Endothelial cell of umbilical vein (primary cell): ENCODE measurements around the gene RARRES2. TPM values are rescaled to one million over a fixed set of nuclear protein-coding genes. Genes with fewer than 3 reads are reported as not detected.

Experiments used
- BruUV-seq: library from RNA; stranded (reverse); fragments of 400-500 nt; replicated peaks from 2 replicates; lab custom pipeline; 2021; lab: Mats Ljungman, UMichigan
- CTCF ChIA-PET: fragments of 300-600, 350-600 bp; sonication (Branson Sonifier 250); formaldehyde crosslinking; loops from one replicate; lab custom pipeline; 2021; ENCODE audit warnings: antibody characterized with exemption, inconsistent platforms; lab: Charles Lee
- POLR2A ChIA-PET: fragments of 300-600, 350-600 bp; sonication (Branson Sonifier 250); formaldehyde crosslinking; loops from one replicate; lab custom pipeline; 2021; ENCODE audit warnings: antibody characterized with exemption, inconsistent platforms; lab: Charles Lee
- DNase-seq: peaks from one replicate; pipeline ENCODE4 v3.0.0-alpha.2; 2011; ENCODE audit warnings: low read depth, low spot score
- FAIRE-seq: peaks from 2 replicates; lab custom pipeline; 2011; peaks lifted over from hg19 to GRCh38; lab: Jason Lieb, UNC
- H2AFZ ChIP-seq: 2 replicates; pipeline ENCODE4 v1.6.0; 2012; ENCODE audit warnings: low read depth, low read length, control low read depth, inconsistent platforms
- H3K27ac ChIP-seq: 2 replicates; pipeline ENCODE4 v1.5.1; 2011; ENCODE audit warnings: low read depth, mild to moderate bottlenecking, control low read depth, low read length, moderate library complexity; ENCODE audit not compliant: insufficient read depth
- H3K27me3 ChIP-seq, 2 experiments: 2 replicates each; pipeline versions ENCODE4 v1.6.0 to v1.6.1; 2011; ENCODE audit warnings: low read length in 2 of 2, mixed read lengths in 1 of 2; ENCODE audit not compliant: control insufficient read depth in 2 of 2, insufficient read depth in 2 of 2
- H3K36me3 ChIP-seq, 2 experiments: 2 replicates in 1 of 2; 3 replicates in 1 of 2; pipeline ENCODE4 v1.5.1; 2011; ENCODE audit warnings: low read length in 2 of 2, mild to moderate bottlenecking in 1 of 2, moderate library complexity in 1 of 2; ENCODE audit not compliant: control insufficient read depth in 2 of 2, insufficient read depth in 2 of 2; ENCODE audit errors: extremely low read depth in 1 of 2
- H3K4me1 ChIP-seq: 3 replicates; pipeline ENCODE4 v1.5.1; 2011; ENCODE audit warnings: mild to moderate bottlenecking, low read length; ENCODE audit not compliant: control insufficient read depth, insufficient read depth; ENCODE audit errors: extremely low read depth
- H3K4me2 ChIP-seq: 2 replicates; pipeline ENCODE4 v1.6.1; 2011; ENCODE audit warnings: low read length, control low read depth, mixed read lengths; ENCODE audit not compliant: insufficient read depth
- H3K4me3 ChIP-seq, 3 experiments: fragments of 200-600 bp in 1 of 3; sonication (generic), shearing (Covaris generic) in 1 of 3; replicated peaks in 1 of 3; 2 replicates each; pipeline ENCODE4 v1.5.1; 2011 to 2016; ENCODE audit warnings: control low read depth in 3 of 3, low read length in 3 of 3, mild to moderate bottlenecking in 2 of 3, inconsistent platforms in 1 of 3, low read depth in 1 of 3, moderate library complexity in 1 of 3; ENCODE audit not compliant: insufficient read depth in 1 of 3
- H3K79me2 ChIP-seq: 2 replicates; pipeline ENCODE4 v1.6.0; 2012; ENCODE audit warnings: low read length, inconsistent platforms; ENCODE audit not compliant: control insufficient read depth, insufficient read depth
- H3K9ac ChIP-seq: replicated peaks from 2 replicates; pipeline ENCODE3; 2011; ENCODE audit warnings: low read length, control low read depth; ENCODE audit not compliant: insufficient read depth; ENCODE audit errors: extremely low read depth
- H3K9me1 ChIP-seq: replicated peaks from 3 replicates; pipeline ENCODE4 v1.6.0; 2011; ENCODE audit warnings: mild to moderate bottlenecking, low read length; ENCODE audit not compliant: control insufficient read depth, insufficient read depth; ENCODE audit errors: extremely low read depth
- H3K9me3 ChIP-seq: replicated peaks from 2 replicates; pipeline ENCODE4 v1.5.1; 2012; ENCODE audit warnings: low read length, inconsistent platforms; ENCODE audit not compliant: control insufficient read depth, insufficient read depth
- H4K20me1 ChIP-seq: replicated peaks from 2 replicates; pipeline ENCODE3; 2011; ENCODE audit warnings: mild to moderate bottlenecking, low read length; ENCODE audit not compliant: control insufficient read depth, insufficient read depth; ENCODE audit errors: extremely low read depth
- EZH2 ChIP-seq: IDR thresholded peaks from 2 replicates; pipeline ENCODE4 v1.6.1; 2012; ENCODE audit warnings: borderline replicate concordance, low read depth, mild to moderate bottlenecking, moderate library complexity, low read length, inconsistent platforms; ENCODE audit not compliant: severe bottlenecking
- GATA2 ChIP-seq: IDR thresholded peaks from 2 replicates; pipeline ENCODE4 v1.7.0; 2011; ENCODE audit warnings: low read depth, mild to moderate bottlenecking, moderate library complexity, mixed read lengths, low read length; ENCODE audit not compliant: insufficient read length, insufficient read depth
- JUN ChIP-seq: IDR thresholded peaks from 2 replicates; pipeline ENCODE4 v1.6.1; 2011; ENCODE audit warnings: borderline replicate concordance, low read depth; ENCODE audit not compliant: insufficient read length, insufficient read depth
- MYC ChIP-seq: IDR thresholded peaks from one replicate; pipeline ENCODE4 v1.6.1; 2011; ENCODE audit warnings: mild to moderate bottlenecking, low read depth, low read length
- dilution Hi-C: fragments of 300-500 bp; cut with MboI; formaldehyde crosslinking; loops from one replicate; pipeline ENCODE4 v1.15.0; 2019; ENCODE audit warnings: low sequenced_read_pairs; ENCODE audit not compliant: extremely low pct_ligation_motif_present
- intact Hi-C: fragments of 100-400 bp; cut with micrococcal nuclease; formaldehyde crosslinking; loops from one replicate; pipeline ENCODE4 v1.10.0; 2022
- polyA plus RNA-seq, 4 experiments: library from polyadenylated mRNA; depleted of rRNA in 3 of 4; stranded (reverse) in 3 of 4; unstranded in 1 of 4; fragments of >200 nt; gene quantifications; 2 replicates each; pipeline versions ENCODE4 v1.2.1 to v1.2.3, GENCODE V29; 2011 to 2012; ENCODE audit warnings: missing spikeins in 1 of 4
- total RNA-seq: library from RNA; stranded (reverse); gene quantifications from 2 replicates; pipeline ENCODE4 v1.2.3, GENCODE V29; 2021
- TF ChIP-seq, protein P1 (sequence below), 2 donors: IDR thresholded peaks; 1 replicate in 1 of 2; 2 replicates in 1 of 2; pipeline ENCODE4 v1.5.1; 2011; ENCODE audit warnings: low read length in 2 of 2, mild to moderate bottlenecking in 2 of 2, moderate library complexity in 2 of 2, control low read depth in 1 of 2, inconsistent platforms in 1 of 2, low read depth in 1 of 2; ENCODE audit not compliant: insufficient read depth in 1 of 2; ENCODE audit errors: extremely low read depth in 1 of 2

The RARRES2 gene
- total and polyA plus RNA-seq, 2 donors (not counting 3 experiments of a cell fraction or from before 2014, with no cell fraction given) = not detected

DNA sequence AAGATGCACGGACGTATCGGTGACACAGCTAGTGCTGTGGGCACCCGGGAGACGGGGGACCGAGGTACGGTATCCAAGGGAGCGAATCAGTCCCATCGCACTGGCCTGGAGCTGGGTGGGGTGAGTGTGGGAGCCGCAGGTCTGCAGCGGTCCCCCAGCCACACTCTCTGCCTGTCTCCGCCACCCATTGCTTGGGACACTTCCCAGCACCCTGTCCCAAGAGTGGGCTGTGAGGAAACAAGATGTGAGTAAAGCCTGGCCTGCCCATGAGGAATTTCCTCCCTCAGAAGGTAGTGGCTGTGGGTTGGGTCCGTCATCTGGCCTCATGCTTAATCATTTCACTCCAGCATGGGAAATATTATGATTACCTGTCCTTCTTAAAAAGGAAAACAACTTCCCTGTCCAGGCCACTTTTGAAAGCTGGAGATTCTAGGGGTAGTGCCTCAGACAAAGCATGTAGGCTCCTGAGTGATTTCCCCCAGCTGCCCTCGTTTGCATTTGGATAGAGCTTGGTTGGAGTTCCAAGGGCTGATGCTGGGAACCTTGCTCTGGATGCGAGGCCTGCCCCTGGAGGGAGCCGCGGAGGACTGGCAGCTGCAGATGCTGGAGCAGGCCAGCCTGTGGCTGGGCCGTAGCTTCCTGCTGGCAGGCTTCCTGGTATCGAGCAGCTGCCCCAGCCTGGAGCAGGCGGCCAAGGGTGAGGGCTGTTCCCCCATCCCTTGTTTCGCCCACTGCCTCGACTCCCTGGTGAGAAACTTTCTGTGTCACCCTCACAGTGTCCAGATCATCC is 11.9 kb downstream of the RARRES2 start:
- no peaks in the 10 kb centered on the region for H4K20me1 ChIP-seq
- POLR2A ChIA-PET = no interaction called here
- H3K9me1 ChIP-seq = no peaks in the 10 kb centered on the region
- dilution Hi-C loops = no loop called here
- no peaks in the 10 kb centered on the region for H3K79me2 ChIP-seq
- H3K4me3 ChIP-seq = no peak overlapping the region
- no peaks in the 10 kb centered on the region for H3K4me1 ChIP-seq
- FAIRE-seq (no peak), DNase-seq (no peak)
- H3K9me3 ChIP-seq = no peaks in the 10 kb centered on the region
- intact Hi-C loops = no loop called here
- TF ChIP-seq MYC (no peak), GATA2 (no peak), EZH2 (no peak)
- TF ChIP-seq, protein P1, sequence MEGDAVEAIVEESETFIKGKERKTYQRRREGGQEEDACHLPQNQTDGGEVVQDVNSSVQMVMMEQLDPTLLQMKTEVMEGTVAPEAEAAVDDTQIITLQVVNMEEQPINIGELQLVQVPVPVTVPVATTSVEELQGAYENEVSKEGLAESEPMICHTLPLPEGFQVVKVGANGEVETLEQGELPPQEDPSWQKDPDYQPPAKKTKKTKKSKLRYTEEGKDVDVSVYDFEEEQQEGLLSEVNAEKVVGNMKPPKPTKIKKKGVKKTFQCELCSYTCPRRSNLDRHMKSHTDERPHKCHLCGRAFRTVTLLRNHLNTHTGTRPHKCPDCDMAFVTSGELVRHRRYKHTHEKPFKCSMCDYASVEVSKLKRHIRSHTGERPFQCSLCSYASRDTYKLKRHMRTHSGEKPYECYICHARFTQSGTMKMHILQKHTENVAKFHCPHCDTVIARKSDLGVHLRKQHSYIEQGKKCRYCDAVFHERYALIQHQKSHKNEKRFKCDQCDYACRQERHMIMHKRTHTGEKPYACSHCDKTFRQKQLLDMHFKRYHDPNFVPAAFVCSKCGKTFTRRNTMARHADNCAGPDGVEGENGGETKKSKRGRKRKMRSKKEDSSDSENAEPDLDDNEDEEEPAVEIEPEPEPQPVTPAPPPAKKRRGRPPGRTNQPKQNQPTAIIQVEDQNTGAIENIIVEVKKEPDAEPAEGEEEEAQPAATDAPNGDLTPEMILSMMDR (IDR thresholded peaks at IDR 0.05; ENCODE audit: extremely low read depth in 1 of 2, insufficient read depth in 1 of 2, low read depth in 1 of 2, low read length in 2 of 2) = no peak
- CTCF ChIA-PET = interaction anchor here (1.2 kb wide), 1 partner anchor 88 kb away, joined by 3 read pairs; no protein-coding TSS in a partner anchor
- H3K36me3 ChIP-seq = no peaks in the 10 kb centered on the region
- H3K9ac ChIP-seq = no peak overlapping the region
- H3K4me2 ChIP-seq = no peak overlapping the region
- BruUV-seq = no TSS peak
- no peak overlapping the region for H3K27ac ChIP-seq
- H3K27me3 ChIP-seq = no peaks in the 10 kb centered on the region
- H2AFZ ChIP-seq = no peak overlapping the region

DNA sequence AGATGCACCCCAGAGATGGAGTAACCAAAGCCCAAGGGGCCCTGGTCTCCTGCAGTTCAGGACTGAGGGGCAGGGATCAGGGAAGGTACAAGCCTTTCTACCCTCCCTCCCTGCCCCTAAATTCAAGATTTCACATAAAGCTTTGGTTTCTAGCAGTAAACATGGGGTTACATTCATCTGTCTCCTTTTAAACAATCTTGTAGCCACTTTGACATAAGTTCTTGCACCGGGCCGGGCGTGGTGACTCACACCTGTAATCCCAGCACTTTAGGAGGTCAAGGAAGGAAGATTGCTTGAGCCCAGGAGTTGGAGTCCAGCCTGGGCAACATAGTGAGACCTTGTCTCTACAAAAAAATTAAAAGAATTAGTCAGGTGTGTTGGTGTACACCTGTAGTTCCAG is 14.1 kb downstream of the RARRES2 start:
- BruUV-seq = no TSS peak
- no peak overlapping the region for H2AFZ ChIP-seq
- no peaks in the 10 kb centered on the region for H3K36me3 ChIP-seq
- no peak for TF ChIP-seq JUN
- no peak for TF ChIP-seq MYC
- no peaks in the 10 kb centered on the region for H3K79me2 ChIP-seq
- H3K27ac ChIP-seq = no peak overlapping the region
- H4K20me1 ChIP-seq = no peaks in the 10 kb centered on the region
- FAIRE-seq (no peak), DNase-seq (no peak)
- no peak overlapping the region for H3K4me2 ChIP-seq
- CTCF ChIA-PET = no interaction called here
- no peak overlapping the region for H3K4me3 ChIP-seq
- H3K9me1 ChIP-seq = no peaks in the 10 kb centered on the region
- POLR2A ChIA-PET = no interaction called here
- no peaks in the 10 kb centered on the region for H3K9me3 ChIP-seq
- intact Hi-C loops (no loop called here), dilution Hi-C loops (no loop called here)
- H3K27me3 ChIP-seq = no peaks in the 10 kb centered on the region
- no peak overlapping the region for H3K9ac ChIP-seq
- H3K4me1 ChIP-seq = peaks cover 3% of the 10 kb centered on the region
